ENCODE measurements around the gene XRCC5.

GRCh38 chr2:216211614-216212145, 102.5 kb downstream of the XRCC5 start:
- TF ChIP-seq CTCF (IDR thresholded peaks at IDR 0.05 in 8 of 11, conservative IDR thresholded peaks at IDR 0.05 in 3 of 11): no peak
- TF ChIP-seq POLR2A (IDR thresholded peaks at IDR 0.05): no peak
- TF ChIP-seq POLR2AphosphoS5 (IDR thresholded peaks at IDR 0.05): no peak
